ENCODE measurements around the gene RUBCNL. TPM values are rescaled to one million over a fixed set of nuclear protein-coding genes. Genes with fewer than 3 reads are reported as not detected.

The RUBCNL gene
- total RNA-seq, 1 experiment from 2014 or later = 0.42 TPM

- no peaks in the 10 kb centered on the region for H3K79me2 ChIP-seq (ENCODE audit: insufficient read depth, low read length)
- H4K20me1 ChIP-seq (ENCODE audit: insufficient read depth) = no peaks in the 10 kb centered on the region
- no peak overlapping the region for H2AFZ ChIP-seq (ENCODE audit: low read depth, low read length, poor library complexity, severe bottlenecking)
- DNase-seq (ENCODE audit: low read depth, low spot score) (no peak), ATAC-seq (no peak)
- ChIA-PET CTCF (no interaction called here), RAD21 (ENCODE audit: low non-redundant PET in 1 of 2, low total read pairs in 2 of 2, uncharacterized antibody in 2 of 2, unreplicated experiment in 2 of 2) (no interaction called here), POLR2A (no interaction called here)
- H3K9ac ChIP-seq (ENCODE audit: low read length) = no peak overlapping the region
- H3K9me2 ChIP-seq (ENCODE audit: insufficient read depth) = no peaks in the 10 kb centered on the region
- no peaks in the 10 kb centered on the region for H3K9me3 ChIP-seq (ENCODE audit: control insufficient read depth in 1 of 2, insufficient read depth in 1 of 2, low read depth in 1 of 2, low read length in 2 of 2)
- intact Hi-C loops (cut with micrococcal nuclease) = no loop called here
- no peak overlapping the region for H3K4me3 ChIP-seq (replicated peaks in 1 of 2; ENCODE audit: low read depth in 1 of 2, low read length in 2 of 2)
- no peak for TF ChIP-seq SP1 (IDR thresholded peaks at IDR 0.05; ENCODE audit: low read depth)
- TF ChIP-seq ELF1 (IDR thresholded peaks at IDR 0.05; ENCODE audit: borderline replicate concordance, low read depth) = no peak
- TF ChIP-seq ZNF274 (IDR thresholded peaks at IDR 0.05; ENCODE audit: low read depth, low read length) = no peak
- TF ChIP-seq MAX (IDR thresholded peaks at IDR 0.05) = no peak
- TF ChIP-seq REST (IDR thresholded peaks at IDR 0.05; ENCODE audit: low read depth) = no peak
- no peak for TF ChIP-seq EZH2 (IDR thresholded peaks at IDR 0.05)
- no peak for TF ChIP-seq ZFX (IDR thresholded peaks at IDR 0.05)
- TF ChIP-seq SRF (IDR thresholded peaks at IDR 0.05; ENCODE audit: low read depth) = no peak
- no peak for TF ChIP-seq CTCF (IDR thresholded peaks at IDR 0.05 in 2 of 3, conservative IDR thresholded peaks at IDR 0.05 in 1 of 3; ENCODE audit: borderline replicate concordance in 1 of 3, insufficient read depth in 1 of 3, low read depth in 2 of 3, low read length in 2 of 3)
- no peak overlapping the region for H3K27ac ChIP-seq (ENCODE audit: low read depth, low read length)
- no peaks in the 10 kb centered on the region for H3K4me1 ChIP-seq (ENCODE audit: control insufficient read depth in 1 of 2, insufficient read depth in 2 of 2, low read length in 2 of 2)
- H3K4me2 ChIP-seq (ENCODE audit: low read length) = no peak overlapping the region
- BruUV-seq (replicated peaks) = no TSS peak
- no peaks in the 10 kb centered on the region for H3K27me3 ChIP-seq (ENCODE audit: insufficient read depth, low read length)
- no peaks in the 10 kb centered on the region for H3K36me3 ChIP-seq (ENCODE audit: control insufficient read depth in 1 of 2, insufficient read depth in 2 of 2, low read length in 2 of 2)
Measured at GRCh38 chr13:46347277-46347676, 39.8 kb downstream of the RUBCNL start.
